ENCODE data around the gene MMP7. TPM values are rescaled to one million over a fixed set of nuclear protein-coding genes. Genes with fewer than 3 reads are reported as not detected.

Gene MMP7
- total and polyA plus RNA-seq, 2 experiments from 2014 or later = not detected

DNA sequence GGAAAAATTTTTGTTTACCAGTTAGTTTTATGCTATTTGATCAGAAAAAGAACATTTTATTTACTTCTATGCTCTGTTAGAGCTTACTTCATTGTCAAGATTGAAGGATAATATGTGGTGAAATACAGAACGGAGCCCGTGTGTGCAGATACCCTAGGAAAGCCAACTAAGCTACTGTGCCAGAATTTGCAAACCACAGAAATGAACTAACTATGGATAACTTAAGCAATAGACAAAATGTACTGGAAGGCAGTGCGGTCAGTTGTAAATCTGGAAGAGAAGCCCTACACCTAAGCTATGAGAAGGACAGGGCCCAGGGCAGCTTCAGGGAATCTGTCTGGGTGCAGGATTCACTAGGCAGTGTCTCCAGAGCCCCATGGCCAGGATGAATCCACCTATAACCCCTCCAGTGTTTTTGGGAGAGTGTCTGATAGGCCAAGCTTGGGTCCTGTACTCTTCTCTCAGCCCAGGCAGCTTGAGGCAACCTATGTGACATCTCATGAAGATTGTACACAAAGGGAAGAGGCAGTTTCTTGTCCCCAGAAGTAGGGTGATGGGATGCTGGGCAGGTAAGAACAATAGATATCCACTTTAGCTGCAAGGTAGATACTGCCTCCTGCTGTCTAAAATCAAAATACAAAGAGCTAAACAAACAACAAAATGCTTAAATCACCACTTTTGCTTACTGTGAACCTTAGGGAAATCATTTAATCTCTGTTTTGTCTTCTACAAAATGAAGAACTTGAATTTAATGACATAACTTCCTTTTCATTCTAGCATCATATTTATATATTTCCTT, 12.1 kb downstream of the MMP7 start:
- Histone ChIP-seq H3K4me3 (no peak overlapping the region), H3K4me2 (no peak overlapping the region), H3F3A (replicated peaks; ENCODE audit: low read depth) (no peaks in the 10 kb centered on the region), H3K36me3 (ENCODE audit: insufficient read depth) (no peaks in the 10 kb centered on the region), H3K9me2 (ENCODE audit: insufficient read depth) (no peaks in the 10 kb centered on the region), H4K20me1 (replicated peaks; ENCODE audit: insufficient read depth) (no peaks in the 10 kb centered on the region), H3K27me3 (ENCODE audit: insufficient read depth) (no peaks in the 10 kb centered on the region), H3K27ac (ENCODE audit: low read depth) (no peak overlapping the region), H3K4me1 (ENCODE audit: insufficient read depth) (no peaks in the 10 kb centered on the region), H2AFZ (no peak overlapping the region), H3K79me2 (replicated peaks; ENCODE audit: insufficient read depth) (no peaks in the 10 kb centered on the region)
- DNase-seq (ENCODE audit: low spot score) = peak; percentile 60
- ATAC-seq = peak; percentile 60
- H3K27me3 Mint-ChIP-seq (ENCODE audit: insufficient read depth, low read depth, poor library complexity) = no peaks in the 10 kb centered on the region
- TF ChIP-seq, protein P1, sequence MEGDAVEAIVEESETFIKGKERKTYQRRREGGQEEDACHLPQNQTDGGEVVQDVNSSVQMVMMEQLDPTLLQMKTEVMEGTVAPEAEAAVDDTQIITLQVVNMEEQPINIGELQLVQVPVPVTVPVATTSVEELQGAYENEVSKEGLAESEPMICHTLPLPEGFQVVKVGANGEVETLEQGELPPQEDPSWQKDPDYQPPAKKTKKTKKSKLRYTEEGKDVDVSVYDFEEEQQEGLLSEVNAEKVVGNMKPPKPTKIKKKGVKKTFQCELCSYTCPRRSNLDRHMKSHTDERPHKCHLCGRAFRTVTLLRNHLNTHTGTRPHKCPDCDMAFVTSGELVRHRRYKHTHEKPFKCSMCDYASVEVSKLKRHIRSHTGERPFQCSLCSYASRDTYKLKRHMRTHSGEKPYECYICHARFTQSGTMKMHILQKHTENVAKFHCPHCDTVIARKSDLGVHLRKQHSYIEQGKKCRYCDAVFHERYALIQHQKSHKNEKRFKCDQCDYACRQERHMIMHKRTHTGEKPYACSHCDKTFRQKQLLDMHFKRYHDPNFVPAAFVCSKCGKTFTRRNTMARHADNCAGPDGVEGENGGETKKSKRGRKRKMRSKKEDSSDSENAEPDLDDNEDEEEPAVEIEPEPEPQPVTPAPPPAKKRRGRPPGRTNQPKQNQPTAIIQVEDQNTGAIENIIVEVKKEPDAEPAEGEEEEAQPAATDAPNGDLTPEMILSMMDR (conservative IDR thresholded peaks at IDR 0.05; ENCODE audit: low read depth in 2 of 2) = peak; percentile 62 to 63
- TF ChIP-seq EZH2phosphoT487 (IDR thresholded peaks at IDR 0.05; ENCODE audit: unreplicated experiment) = no peak
- H3K9me3 Mint-ChIP-seq = no peaks in the 10 kb centered on the region
- H3K27ac Mint-ChIP-seq = no peak overlapping the region
- H3K36me3 Mint-ChIP-seq (ENCODE audit: low read depth) = no peaks in the 10 kb centered on the region
- H3K4me3 Mint-ChIP-seq = no peak overlapping the region
- H3K4me1 Mint-ChIP-seq = no peaks in the 10 kb centered on the region

DNA sequence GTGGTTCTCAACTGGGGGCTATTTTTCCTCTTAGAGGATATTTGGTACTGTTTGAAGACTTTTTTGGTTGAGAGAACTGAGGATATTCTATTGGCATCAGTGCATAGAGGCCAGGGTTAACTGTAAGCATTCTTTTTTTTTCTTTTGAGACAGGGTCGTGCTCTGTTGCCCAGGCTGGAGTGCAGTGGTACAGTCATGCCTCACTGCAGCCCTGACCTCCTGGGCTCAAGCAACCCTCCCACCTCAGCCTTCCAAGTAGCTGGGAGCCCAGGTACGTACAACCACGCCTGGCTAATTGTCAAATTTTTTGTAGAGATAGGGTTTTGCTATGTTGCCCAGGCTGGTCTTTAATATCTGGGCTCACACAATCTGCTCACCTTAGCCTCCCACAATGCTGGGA, 12.9 kb downstream of the MMP7 start:
- H2AFZ ChIP-seq = no peak overlapping the region
- ATAC-seq (no peak), DNase-seq (ENCODE audit: low spot score) (no peak)
- no peaks in the 10 kb centered on the region for H3K79me2 ChIP-seq (replicated peaks; ENCODE audit: insufficient read depth)
- H3K27ac ChIP-seq (ENCODE audit: low read depth) = no peak overlapping the region
- no peak for TF ChIP-seq EZH2 (IDR thresholded peaks at IDR 0.05; ENCODE audit: low read depth, unreplicated experiment)
- no peak for TF ChIP-seq CREB1 (CRISPR knock-in tag; IDR thresholded peaks at IDR 0.05; ENCODE audit: low read depth)
- no peak for TF ChIP-seq NANOG (IDR thresholded peaks at IDR 0.05; ENCODE audit: borderline replicate concordance)
- TF ChIP-seq JUNB (IDR thresholded peaks at IDR 0.05; ENCODE audit: unreplicated experiment) = no peak
- TF ChIP-seq, protein P2, sequence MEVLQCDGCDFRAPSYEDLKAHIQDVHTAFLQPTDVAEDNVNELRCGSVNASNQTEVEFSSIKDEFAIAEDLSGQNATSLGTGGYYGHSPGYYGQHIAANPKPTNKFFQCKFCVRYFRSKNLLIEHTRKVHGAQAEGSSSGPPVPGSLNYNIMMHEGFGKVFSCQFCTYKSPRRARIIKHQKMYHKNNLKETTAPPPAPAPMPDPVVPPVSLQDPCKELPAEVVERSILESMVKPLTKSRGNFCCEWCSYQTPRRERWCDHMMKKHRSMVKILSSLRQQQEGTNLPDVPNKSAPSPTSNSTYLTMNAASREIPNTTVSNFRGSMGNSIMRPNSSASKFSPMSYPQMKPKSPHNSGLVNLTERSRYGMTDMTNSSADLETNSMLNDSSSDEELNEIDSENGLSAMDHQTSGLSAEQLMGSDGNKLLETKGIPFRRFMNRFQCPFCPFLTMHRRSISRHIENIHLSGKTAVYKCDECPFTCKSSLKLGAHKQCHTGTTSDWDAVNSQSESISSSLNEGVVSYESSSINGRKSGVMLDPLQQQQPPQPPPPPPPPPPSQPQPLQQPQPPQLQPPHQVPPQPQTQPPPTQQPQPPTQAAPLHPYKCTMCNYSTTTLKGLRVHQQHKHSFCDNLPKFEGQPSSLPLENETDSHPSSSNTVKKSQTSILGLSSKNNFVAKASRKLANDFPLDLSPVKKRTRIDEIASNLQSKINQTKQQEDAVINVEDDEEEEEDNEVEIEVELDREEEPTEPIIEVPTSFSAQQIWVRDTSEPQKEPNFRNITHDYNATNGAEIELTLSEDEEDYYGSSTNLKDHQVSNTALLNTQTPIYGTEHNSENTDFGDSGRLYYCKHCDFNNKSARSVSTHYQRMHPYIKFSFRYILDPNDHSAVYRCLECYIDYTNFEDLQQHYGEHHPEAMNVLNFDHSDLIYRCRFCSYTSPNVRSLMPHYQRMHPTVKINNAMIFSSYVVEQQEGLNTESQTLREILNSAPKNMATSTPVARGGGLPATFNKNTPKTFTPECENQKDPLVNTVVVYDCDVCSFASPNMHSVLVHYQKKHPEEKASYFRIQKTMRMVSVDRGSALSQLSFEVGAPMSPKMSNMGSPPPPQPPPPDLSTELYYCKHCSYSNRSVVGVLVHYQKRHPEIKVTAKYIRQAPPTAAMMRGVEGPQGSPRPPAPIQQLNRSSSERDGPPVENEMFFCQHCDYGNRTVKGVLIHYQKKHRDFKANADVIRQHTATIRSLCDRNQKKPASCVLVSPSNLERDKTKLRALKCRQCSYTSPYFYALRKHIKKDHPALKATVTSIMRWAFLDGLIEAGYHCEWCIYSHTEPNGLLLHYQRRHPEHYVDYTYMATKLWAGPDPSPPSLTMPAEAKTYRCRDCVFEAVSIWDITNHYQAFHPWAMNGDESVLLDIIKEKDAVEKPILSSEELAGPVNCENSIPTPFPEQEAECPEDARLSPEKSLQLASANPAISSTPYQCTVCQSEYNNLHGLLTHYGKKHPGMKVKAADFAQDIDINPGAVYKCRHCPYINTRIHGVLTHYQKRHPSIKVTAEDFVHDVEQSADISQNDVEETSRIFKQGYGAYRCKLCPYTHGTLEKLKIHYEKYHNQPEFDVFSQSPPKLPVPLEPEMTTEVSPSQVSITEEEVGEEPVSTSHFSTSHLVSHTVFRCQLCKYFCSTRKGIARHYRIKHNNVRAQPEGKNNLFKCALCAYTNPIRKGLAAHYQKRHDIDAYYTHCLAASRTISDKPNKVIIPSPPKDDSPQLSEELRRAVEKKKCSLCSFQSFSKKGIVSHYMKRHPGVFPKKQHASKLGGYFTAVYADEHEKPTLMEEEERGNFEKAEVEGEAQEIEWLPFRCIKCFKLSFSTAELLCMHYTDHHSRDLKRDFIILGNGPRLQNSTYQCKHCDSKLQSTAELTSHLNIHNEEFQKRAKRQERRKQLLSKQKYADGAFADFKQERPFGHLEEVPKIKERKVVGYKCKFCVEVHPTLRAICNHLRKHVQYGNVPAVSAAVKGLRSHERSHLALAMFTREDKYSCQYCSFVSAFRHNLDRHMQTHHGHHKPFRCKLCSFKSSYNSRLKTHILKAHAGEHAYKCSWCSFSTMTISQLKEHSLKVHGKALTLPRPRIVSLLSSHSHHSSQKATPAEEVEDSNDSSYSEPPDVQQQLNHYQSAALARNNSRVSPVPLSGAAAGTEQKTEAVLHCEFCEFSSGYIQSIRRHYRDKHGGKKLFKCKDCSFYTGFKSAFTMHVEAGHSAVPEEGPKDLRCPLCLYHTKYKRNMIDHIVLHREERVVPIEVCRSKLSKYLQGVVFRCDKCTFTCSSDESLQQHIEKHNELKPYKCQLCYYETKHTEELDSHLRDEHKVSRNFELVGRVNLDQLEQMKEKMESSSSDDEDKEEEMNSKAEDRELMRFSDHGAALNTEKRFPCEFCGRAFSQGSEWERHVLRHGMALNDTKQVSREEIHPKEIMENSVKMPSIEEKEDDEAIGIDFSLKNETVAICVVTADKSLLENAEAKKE (CRISPR knock-in tag; IDR thresholded peaks at IDR 0.05) = no peak
- no peak for TF ChIP-seq STAT1 (IDR thresholded peaks at IDR 0.05; ENCODE audit: unreplicated experiment)
- TF ChIP-seq, protein P3, sequence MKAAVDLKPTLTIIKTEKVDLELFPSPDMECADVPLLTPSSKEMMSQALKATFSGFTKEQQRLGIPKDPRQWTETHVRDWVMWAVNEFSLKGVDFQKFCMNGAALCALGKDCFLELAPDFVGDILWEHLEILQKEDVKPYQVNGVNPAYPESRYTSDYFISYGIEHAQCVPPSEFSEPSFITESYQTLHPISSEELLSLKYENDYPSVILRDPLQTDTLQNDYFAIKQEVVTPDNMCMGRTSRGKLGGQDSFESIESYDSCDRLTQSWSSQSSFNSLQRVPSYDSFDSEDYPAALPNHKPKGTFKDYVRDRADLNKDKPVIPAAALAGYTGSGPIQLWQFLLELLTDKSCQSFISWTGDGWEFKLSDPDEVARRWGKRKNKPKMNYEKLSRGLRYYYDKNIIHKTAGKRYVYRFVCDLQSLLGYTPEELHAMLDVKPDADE (IDR thresholded peaks at IDR 0.05) = no peak
- no peak for TF ChIP-seq EZH2phosphoT487 (IDR thresholded peaks at IDR 0.05; ENCODE audit: unreplicated experiment)
- no peak for TF ChIP-seq ZNF331 (CRISPR knock-in tag; IDR thresholded peaks at IDR 0.05; ENCODE audit: low read depth)
- Mint-ChIP-seq H3K36me3 (ENCODE audit: low read depth) (no peaks in the 10 kb centered on the region), H3K27me3 (ENCODE audit: insufficient read depth, low read depth, poor library complexity) (no peaks in the 10 kb centered on the region), H3K9me3 (no peaks in the 10 kb centered on the region), H3K4me3 (no peak overlapping the region), H3K27ac (no peak overlapping the region), H3K4me1 (no peaks in the 10 kb centered on the region)
- no peaks in the 10 kb centered on the region for H3K27me3 ChIP-seq (ENCODE audit: insufficient read depth)
- H4K20me1 ChIP-seq (replicated peaks; ENCODE audit: insufficient read depth) = no peaks in the 10 kb centered on the region
- H3K4me2 ChIP-seq = no peak overlapping the region
- no peaks in the 10 kb centered on the region for H3K9me2 ChIP-seq (ENCODE audit: insufficient read depth)
- H3F3A ChIP-seq (replicated peaks; ENCODE audit: low read depth) = no peaks in the 10 kb centered on the region
- no peak overlapping the region for H3K4me3 ChIP-seq
- no peaks in the 10 kb centered on the region for H3K4me1 ChIP-seq (ENCODE audit: insufficient read depth)
- no peaks in the 10 kb centered on the region for H3K36me3 ChIP-seq (ENCODE audit: insufficient read depth)

Measured in GM23338 (cell line).